Muscle of back (tissue), 11 donors: Measurements from ENCODE around the gene ALPI. TPM values are rescaled to one million over a fixed set of nuclear protein-coding genes. Genes with fewer than 3 reads are reported as not detected.

Source experiments
- DNase-seq, 3 donors: peaks; one replicate each; pipeline versions ENCODE4 v3.0.0 to v3.0.0-alpha.2; 2013
- polyA plus RNA-seq, 10 donors: library from polyadenylated mRNA; unstranded; fragments of 120-200 nt; gene quantifications; one replicate each; pipeline ENCODE4 v1.2.1, GENCODE V29; 2013; ENCODE audit not compliant: insufficient read length in 10 of 10

Gene ALPI
- polyA plus RNA-seq, 10 donors, result not detected

- DNase-seq, result no peak
These were observed 4.2 kb downstream of the ALPI start for GRCh38 chr2:232460171-232460570.

GRCh38 chr2:232463701-232464543 is 8.0 kb downstream of the ALPI start:
- no peak for DNase-seq

- DNase-seq, result no peak
These were observed 8.6 kb downstream of the ALPI start for GRCh38 chr2:232464544-232464885.

- no peak for DNase-seq
These were observed 9.1 kb downstream of the ALPI start for GRCh38 chr2:232465061-232465460.

GRCh38 chr2:232466221-232466620 is 10.3 kb downstream of the ALPI start:
- no peak for DNase-seq

- DNase-seq, result peak; percentile 16 to 43 (median 36)
These were observed 17.5 kb downstream of the ALPI start for GRCh38 chr2:232473467-232473890.

- no peak for DNase-seq
These were observed 20.1 kb downstream of the ALPI start for GRCh38 chr2:232476045-232476444.

GRCh38 chr2:232476791-232477190 is 20.8 kb downstream of the ALPI start:
- no peak for DNase-seq

- DNase-seq, result no peak
These were observed 22.0 kb downstream of the ALPI start for GRCh38 chr2:232477751-232478510.

- no peak for DNase-seq
These were observed 22.8 kb downstream of the ALPI start for GRCh38 chr2:232478571-232479340.

- DNase-seq, result no peak
These were observed 23.6 kb downstream of the ALPI start for GRCh38 chr2:232479341-232480200.

- no peak for DNase-seq
These were observed 24.5 kb downstream of the ALPI start for GRCh38 chr2:232480201-232481190.

- DNase-seq, result no peak
These were observed 25.6 kb downstream of the ALPI start for GRCh38 chr2:232481322-232482140.

GRCh38 chr2:232482301-232483238 is 26.6 kb downstream of the ALPI start:
- no peak for DNase-seq

- no peak for DNase-seq
These were observed 27.5 kb downstream of the ALPI start for GRCh38 chr2:232483311-232483922.

GRCh38 chr2:232483923-232484627 is 28.1 kb downstream of the ALPI start:
- no peak for DNase-seq
